GM12878 (cell line): ENCODE results near the gene SLC36A1. TPM values are rescaled to one million over a fixed set of nuclear protein-coding genes. Genes with fewer than 3 reads are reported as not detected.

Experiments used
- ATAC-seq: fragments of 200-7000 bp; cut with Tn5 transposase; 3 replicates; pipeline ENCODE4 v1.9.1; 2020; ENCODE audit warnings: mild to moderate bottlenecking, moderate library complexity
- BruUV-seq: library from RNA; stranded (reverse); fragments of 400-500 nt; replicated peaks from 2 replicates; lab custom pipeline; 2021; lab: Mats Ljungman, UMichigan
- CTCF ChIA-PET: fragments of 300-600 bp; sonication (Branson Sonifier 250); formaldehyde crosslinking; extraction: SDS; loops from one replicate; lab custom pipeline; 2021; ENCODE audit warnings: inconsistent platforms; lab: Yijun Ruan, JAX
- POLR2A ChIA-PET: fragments of 350-600 bp; formaldehyde crosslinking; extraction: SDS; loops from one replicate; lab custom pipeline; 2021; ENCODE audit warnings: inconsistent platforms; lab: Charles Lee
- RAD21 ChIA-PET: fragments of 300-600 bp; sonication (Branson Sonifier 250); formaldehyde crosslinking; loops from one replicate; lab custom pipeline; 2023; ENCODE audit warnings: antibody characterized with exemption; ENCODE audit not compliant: unreplicated experiment; lab: Charles Lee
- SMC1A ChIA-PET: fragments of 300-600 bp; sonication (Branson Sonifier 250); formaldehyde crosslinking; loops from one replicate; lab custom pipeline; 2023; ENCODE audit not compliant: unreplicated experiment, uncharacterized antibody; lab: Charles Lee
- DNase-seq: peaks from one replicate; pipeline ENCODE4 v3.0.0-alpha.2; 2011; ENCODE audit warnings: low read depth, low spot score
- FAIRE-seq: peaks from 3 replicates; lab custom pipeline; 2011; peaks lifted over from hg19 to GRCh38; lab: Jason Lieb, UNC
- H2AFZ ChIP-seq: 2 replicates; pipeline ENCODE4 v1.6.0; 2011; ENCODE audit warnings: low read depth, low read length, control low read depth; ENCODE audit not compliant: control insufficient read depth
- H3K27ac ChIP-seq: 2 replicates; pipeline ENCODE4 v1.5.1; 2011; ENCODE audit warnings: control low read depth; ENCODE audit not compliant: control insufficient read depth, insufficient read depth
- H3K27me3 ChIP-seq, 2 experiments: replicated peaks in 1 of 2; 2 replicates each; pipeline versions ENCODE4 v1.6.0 to v1.6.1; 2011; ENCODE audit warnings: low read length in 1 of 2; ENCODE audit not compliant: control insufficient read depth in 2 of 2, insufficient read depth in 2 of 2
- H3K36me3 ChIP-seq, 2 experiments: 2 replicates each; pipeline ENCODE4 v1.5.1; 2011; ENCODE audit warnings: low read length in 1 of 2; ENCODE audit not compliant: control insufficient read depth in 2 of 2, insufficient read depth in 2 of 2
- H3K4me1 ChIP-seq: 2 replicates; pipeline ENCODE4 v1.6.1; 2011; ENCODE audit warnings: mild to moderate bottlenecking, low read length, moderate library complexity, mixed read lengths; ENCODE audit not compliant: control insufficient read depth, insufficient read depth
- H3K4me2 ChIP-seq: 2 replicates; pipeline ENCODE4 v1.6.0; 2011; ENCODE audit warnings: control low read depth; ENCODE audit not compliant: control insufficient read depth, insufficient read depth
- H3K4me3 ChIP-seq: fragments of 200-600 bp; sonication (generic); 2 replicates; pipeline ENCODE4 v1.5.1; 2016
- H3K79me2 ChIP-seq: 2 replicates; pipeline ENCODE4 v1.6.0; 2011; ENCODE audit warnings: low read length; ENCODE audit not compliant: control insufficient read depth, insufficient read depth
- H3K9ac ChIP-seq: 2 replicates; pipeline ENCODE4 v1.8.0; 2011; ENCODE audit warnings: low read length, control low read depth, mixed read lengths; ENCODE audit not compliant: control insufficient read depth, insufficient read depth
- H3K9me3 ChIP-seq: replicated peaks from 3 replicates; pipeline ENCODE4 v1.5.1; 2011; ENCODE audit warnings: mild to moderate bottlenecking, low read length; ENCODE audit not compliant: control insufficient read depth, insufficient read depth
- H4K20me1 ChIP-seq: 2 replicates; pipeline ENCODE4 v1.6.0; 2011; ENCODE audit not compliant: control insufficient read depth, insufficient read depth
- CHD2 ChIP-seq: IDR thresholded peaks from 2 replicates; pipeline ENCODE4 v1.6.1; 2011; ENCODE audit warnings: low read depth, low read length, improper control_type of control experiment, borderline replicate concordance
- EED ChIP-seq: sonication (generic); IDR thresholded peaks from 2 replicates; pipeline ENCODE4 v1.6.1; 2016; ENCODE audit warnings: antibody characterized with exemption, low read depth
- EGR1 ChIP-seq, 2 experiments: IDR thresholded peaks; 1 replicate in 1 of 2; 2 replicates in 1 of 2; pipeline ENCODE4 v1.6.1; 2011 to 2012; ENCODE audit warnings: low read depth in 2 of 2, low read length in 2 of 2, borderline replicate concordance in 1 of 2, mild to moderate bottlenecking in 1 of 2, moderate library complexity in 1 of 2
- ESRRA ChIP-seq: IDR thresholded peaks from 2 replicates; pipeline ENCODE4 v1.6.1; 2012; ENCODE audit warnings: mild to moderate bottlenecking, low read length, improper control_type of control experiment
- FOXK2 ChIP-seq: fragments of 450-650 bp; IDR thresholded peaks from 2 replicates; pipeline ENCODE4 v1.6.1; 2017; ENCODE audit warnings: mild to moderate bottlenecking, moderate library complexity
- GATAD2B ChIP-seq: fragments of 450-650 bp; conservative IDR thresholded peaks from 2 replicates; pipeline ENCODE4 v1.6.1; 2017; ENCODE audit warnings: low read depth, mild to moderate bottlenecking, moderate library complexity
- HDAC6 ChIP-seq: fragments of 200-600 bp; sonication (generic); IDR thresholded peaks from one replicate; pipeline ENCODE4 v1.8.0; 2017; ENCODE audit warnings: antibody characterized with exemption; ENCODE audit not compliant: unreplicated experiment
- IRF5 ChIP-seq: fragments of 450-650 bp; IDR thresholded peaks from 2 replicates; pipeline ENCODE4 v1.6.1; 2017; ENCODE audit warnings: borderline replicate concordance
- MXI1 ChIP-seq: fragments of 150-350 bp; IDR thresholded peaks from 2 replicates; pipeline ENCODE4 v1.6.1; 2011; ENCODE audit warnings: low read depth, mild to moderate bottlenecking, inconsistent platforms, low read length, improper control_type of control experiment
- MYC ChIP-seq: IDR thresholded peaks from 2 replicates; pipeline ENCODE4 v1.6.1; 2011; ENCODE audit warnings: mild to moderate bottlenecking, low read length, moderate library complexity, inconsistent platforms; ENCODE audit not compliant: insufficient read depth, insufficient replicate concordance, insufficient read length, severe bottlenecking
- NKRF ChIP-seq: fragments of 450-650 bp; conservative IDR thresholded peaks from 2 replicates; pipeline ENCODE4 v1.6.1; 2017; ENCODE audit warnings: mild to moderate bottlenecking, moderate library complexity
- NR2F1 ChIP-seq: fragments of 450-650 bp; conservative IDR thresholded peaks from 2 replicates; pipeline ENCODE4 v1.6.1; 2017; ENCODE audit warnings: mild to moderate bottlenecking
- POLR2AphosphoS2 ChIP-seq: IDR thresholded peaks from 2 replicates; pipeline ENCODE4 v1.6.1; 2011; ENCODE audit warnings: low read depth, mild to moderate bottlenecking, low read length, improper control_type of control experiment, moderate library complexity
- POU2F2 ChIP-seq: IDR thresholded peaks from 3 replicates; pipeline ENCODE4 v1.6.1; 2011; ENCODE audit warnings: low read depth, mild to moderate bottlenecking, low read length, borderline replicate concordance
- SMARCA5 ChIP-seq: fragments of 450-650 bp; IDR thresholded peaks from 2 replicates; pipeline ENCODE4 v1.6.1; 2017; ENCODE audit warnings: mild to moderate bottlenecking
- SUZ12 ChIP-seq: fragments of 200-600 bp; sonication (generic); IDR thresholded peaks from one replicate; pipeline ENCODE4 v1.6.1; 2018; ENCODE audit warnings: antibody characterized with exemption, mild to moderate bottlenecking; ENCODE audit not compliant: unreplicated experiment
- WGBS: methylation state at CpG from one replicate; pipeline ENCODE4 v1.1.6; 2016; ENCODE audit warnings: low lambda C conversion rate; ENCODE audit not compliant: insufficient replicate concordance, insufficient coverage; ENCODE audit errors: missing lambda C conversion rate; 5-methylcytosine and 5-hydroxymethylcytosine counted together
- in situ Hi-C: fragments of 300-500 bp; cut with MboI; formaldehyde crosslinking; loops from 9 replicates; pipeline ENCODE4 v1.14.3; 2018; ENCODE audit warnings: mixed read lengths
- intact Hi-C: fragments of 100-400 bp; cut with micrococcal nuclease; formaldehyde crosslinking; loops from one replicate; pipeline ENCODE4 v1.14.2; 2022; ENCODE audit not compliant: unreplicated experiment
- polyA plus RNA-seq, 11 experiments: library from polyadenylated mRNA; depleted of rRNA in 4 of 11; unstranded in 6 of 11; stranded (reverse) in 5 of 11; fragments of >200 nt; fragmentation: Nextera tagmentation in 4 of 11; fragmentation: Illumina TruSeq in 1 of 11; extraction: Ambion mirVana in 4 of 11; extraction: Trizol in 1 of 11; gene quantifications; 1 replicate in 1 of 11; 2 replicates in 10 of 11; pipeline versions ENCODE4 v1.2.1 to v1.2.3, GENCODE V29; 2011 to 2016; ENCODE audit warnings: inconsistent platforms in 2 of 11, missing spikeins in 2 of 11, low read depth in 1 of 11
- total RNA-seq, 4 experiments: library from RNA; depleted of rRNA in 3 of 4; stranded (reverse); fragments of >200 nt in 3 of 4; fragmentation: Illumina TruSeq in 1 of 4; extraction: Trizol in 1 of 4; gene quantifications; 2 replicates each; pipeline versions ENCODE4 v1.2.1 to v1.2.3, GENCODE V29; 2013 to 2021
- TF ChIP-seq, protein P1 (sequence below): fragments of 450-650 bp; IDR thresholded peaks from 2 replicates; pipeline ENCODE4 v1.6.1; 2017; ENCODE audit warnings: low read depth, mild to moderate bottlenecking, moderate library complexity
- TF ChIP-seq, protein P2 (sequence below), 3 experiments: IDR thresholded peaks in 2 of 3; conservative IDR thresholded peaks in 1 of 3; 2 replicates each; pipeline ENCODE4 v1.5.1; 2011; ENCODE audit warnings: low read depth in 3 of 3, low read length in 3 of 3, mild to moderate bottlenecking in 3 of 3, control low read depth in 2 of 3, moderate library complexity in 2 of 3, inconsistent platforms in 1 of 3, mixed read lengths in 1 of 3; ENCODE audit not compliant: control insufficient read depth in 2 of 3, insufficient read depth in 1 of 3; ENCODE audit errors: extremely low read depth in 1 of 3

SLC36A1 gene
- total and polyA plus RNA-seq, 10 of the 15 experiments (the other 5 are each of a cell fraction or from before 2014, with no cell fraction given) = 0.50 to 8.2 (median 3.5) TPM

DNA sequence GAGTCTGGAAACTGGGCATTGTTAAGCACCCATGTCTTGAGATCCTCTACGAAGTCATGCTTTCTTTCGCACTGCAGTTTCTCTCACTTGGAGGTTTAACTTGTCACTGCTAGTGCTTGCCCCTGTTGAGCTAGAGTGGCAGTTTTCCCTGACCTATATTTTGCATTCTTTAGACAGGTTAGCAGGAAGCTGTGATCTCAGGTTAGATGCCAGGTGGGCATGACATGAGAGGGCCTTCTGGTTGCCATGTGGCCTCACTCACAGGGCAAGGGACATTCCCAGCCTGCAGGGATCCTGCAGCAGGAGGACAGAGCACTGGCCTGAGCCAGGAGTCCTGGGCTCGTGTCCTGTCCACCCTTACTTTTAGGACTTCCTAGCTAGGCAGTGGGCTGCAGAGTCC is 28.6 kb downstream of the SLC36A1 start:
- no peak overlapping the region for H2AFZ ChIP-seq
- in situ Hi-C loops (no loop called here), intact Hi-C loops (no loop called here)
- no peaks in the 10 kb centered on the region for H4K20me1 ChIP-seq
- H3K4me2 ChIP-seq = no peak overlapping the region
- H3K27me3 ChIP-seq = no peaks in the 10 kb centered on the region; a peak in 1 of 4 replicates
- no peaks in the 10 kb centered on the region for H3K79me2 ChIP-seq
- H3K36me3 ChIP-seq = no peaks in the 10 kb centered on the region; a peak in 1 of 4 replicates
- H3K27ac ChIP-seq = no peak overlapping the region
- no peak overlapping the region for H3K4me3 ChIP-seq
- SMC1A ChIA-PET = interaction anchor here (0.6 kb wide), 1 partner anchor 20 kb away, joined by 3 read pairs; no protein-coding TSS in a partner anchor
- H3K9me3 ChIP-seq = no peaks in the 10 kb centered on the region
- DNase-seq (no peak), FAIRE-seq (no peak), ATAC-seq (no peak)
- no peaks in the 10 kb centered on the region for H3K4me1 ChIP-seq
- no peak overlapping the region for H3K9ac ChIP-seq
- POLR2A ChIA-PET = interaction anchor here (1.3 kb wide), 1 partner anchor 16 kb away, joined by 3 read pairs; no protein-coding TSS in a partner anchor
- CTCF ChIA-PET = interaction anchor here (1.4 kb wide), 1 partner anchor 28 kb away, joined by 3 read pairs; the partner anchor contains the start of gene SLC36A1
- WGBS = 71% methylated on average over 3 of the region's 3 CpGs
- RAD21 ChIA-PET = no interaction called here
- BruUV-seq = no TSS peak
- TF ChIP-seq EED (no peak), IRF5 (no peak), HDAC6 (no peak), MYC (no peak), SUZ12 (no peak), EGR1 (IDR thresholded peaks at IDR 0.05; ENCODE audit: borderline replicate concordance in 1 of 2, low read depth in 2 of 2, low read length in 2 of 2) (no peak), FOXK2 (no peak), MXI1 (no peak), POU2F2 (no peak), SMARCA5 (no peak), GATAD2B (no peak), NKRF (no peak), ESRRA (no peak), NR2F1 (no peak), CHD2 (no peak), POLR2AphosphoS2 (no peak)
- TF ChIP-seq, protein P1, sequence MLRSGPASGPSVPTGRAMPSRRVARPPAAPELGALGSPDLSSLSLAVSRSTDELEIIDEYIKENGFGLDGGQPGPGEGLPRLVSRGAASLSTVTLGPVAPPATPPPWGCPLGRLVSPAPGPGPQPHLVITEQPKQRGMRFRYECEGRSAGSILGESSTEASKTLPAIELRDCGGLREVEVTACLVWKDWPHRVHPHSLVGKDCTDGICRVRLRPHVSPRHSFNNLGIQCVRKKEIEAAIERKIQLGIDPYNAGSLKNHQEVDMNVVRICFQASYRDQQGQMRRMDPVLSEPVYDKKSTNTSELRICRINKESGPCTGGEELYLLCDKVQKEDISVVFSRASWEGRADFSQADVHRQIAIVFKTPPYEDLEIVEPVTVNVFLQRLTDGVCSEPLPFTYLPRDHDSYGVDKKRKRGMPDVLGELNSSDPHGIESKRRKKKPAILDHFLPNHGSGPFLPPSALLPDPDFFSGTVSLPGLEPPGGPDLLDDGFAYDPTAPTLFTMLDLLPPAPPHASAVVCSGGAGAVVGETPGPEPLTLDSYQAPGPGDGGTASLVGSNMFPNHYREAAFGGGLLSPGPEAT = no peak
- TF ChIP-seq, protein P2, sequence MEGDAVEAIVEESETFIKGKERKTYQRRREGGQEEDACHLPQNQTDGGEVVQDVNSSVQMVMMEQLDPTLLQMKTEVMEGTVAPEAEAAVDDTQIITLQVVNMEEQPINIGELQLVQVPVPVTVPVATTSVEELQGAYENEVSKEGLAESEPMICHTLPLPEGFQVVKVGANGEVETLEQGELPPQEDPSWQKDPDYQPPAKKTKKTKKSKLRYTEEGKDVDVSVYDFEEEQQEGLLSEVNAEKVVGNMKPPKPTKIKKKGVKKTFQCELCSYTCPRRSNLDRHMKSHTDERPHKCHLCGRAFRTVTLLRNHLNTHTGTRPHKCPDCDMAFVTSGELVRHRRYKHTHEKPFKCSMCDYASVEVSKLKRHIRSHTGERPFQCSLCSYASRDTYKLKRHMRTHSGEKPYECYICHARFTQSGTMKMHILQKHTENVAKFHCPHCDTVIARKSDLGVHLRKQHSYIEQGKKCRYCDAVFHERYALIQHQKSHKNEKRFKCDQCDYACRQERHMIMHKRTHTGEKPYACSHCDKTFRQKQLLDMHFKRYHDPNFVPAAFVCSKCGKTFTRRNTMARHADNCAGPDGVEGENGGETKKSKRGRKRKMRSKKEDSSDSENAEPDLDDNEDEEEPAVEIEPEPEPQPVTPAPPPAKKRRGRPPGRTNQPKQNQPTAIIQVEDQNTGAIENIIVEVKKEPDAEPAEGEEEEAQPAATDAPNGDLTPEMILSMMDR (IDR thresholded peaks at IDR 0.05 in 2 of 3, conservative IDR thresholded peaks at IDR 0.05 in 1 of 3; ENCODE audit: control insufficient read depth in 2 of 3, extremely low read depth in 1 of 3, insufficient read depth in 1 of 3, low read depth in 3 of 3, low read length in 3 of 3) = no peak
